Left kidney (tissue), 2 donors: ENCODE results near the gene AOAH. TPM values are rescaled to one million over a fixed set of nuclear protein-coding genes. Genes with fewer than 3 reads are reported as not detected.
"Not testable (repeated sequence)": the region's sequence is repeated elsewhere in the genome, so short reads cannot be mapped to it uniquely, and the experiment has no call there.

ENCODE experiments used
- DNase-seq: peaks from one replicate; pipeline ENCODE4 v3.0.0-alpha.2; 2013
- polyA plus RNA-seq: library from polyadenylated mRNA; unstranded; fragments of 120-200 nt; gene quantifications from one replicate; pipeline ENCODE4 v1.2.1, GENCODE V29; 2013; ENCODE audit not compliant: insufficient read length

The AOAH gene
- polyA plus RNA-seq, 1 donor, result 1.7 TPM

- DNase-seq, result no peak
Measured at GRCh38 chr7:36657036-36657660, 67.1 kb downstream of the AOAH start.

- DNase-seq, result no peak
Measured at GRCh38 chr7:36654436-36654835, 69.9 kb downstream of the AOAH start.

GRCh38 chr7:36653663-36654355 is 70.5 kb downstream of the AOAH start:
- DNase-seq, result no peak

- no peak for DNase-seq
Measured at GRCh38 chr7:36653008-36653662, 71.2 kb downstream of the AOAH start.

GRCh38 chr7:36652431-36652830 is 71.9 kb downstream of the AOAH start:
- DNase-seq, result no peak

- DNase-seq, result no peak
Measured at GRCh38 chr7:36651404-36651803, 72.9 kb downstream of the AOAH start.

GRCh38 chr7:36650766-36651312 is 73.5 kb downstream of the AOAH start:
- no peak for DNase-seq

- no peak for DNase-seq
Measured at GRCh38 chr7:36650320-36650719, 74.0 kb downstream of the AOAH start.

- DNase-seq, result not testable (repeated sequence)
Measured at GRCh38 chr7:36649319-36649718, 75.0 kb downstream of the AOAH start.

- no peak for DNase-seq
Measured at GRCh38 chr7:36648441-36648840, 75.9 kb downstream of the AOAH start.

- DNase-seq, result no peak
Measured at GRCh38 chr7:36644625-36645422, 79.5 kb downstream of the AOAH start.

- DNase-seq, result no peak
Measured at GRCh38 chr7:36642414-36642813, 81.9 kb downstream of the AOAH start.

- no peak for DNase-seq
Measured at GRCh38 chr7:36642010-36642409, 82.3 kb downstream of the AOAH start.

GRCh38 chr7:36640682-36641081 is 83.6 kb downstream of the AOAH start:
- DNase-seq, result no peak

GRCh38 chr7:36639826-36640225 is 84.5 kb downstream of the AOAH start:
- no peak for DNase-seq

- DNase-seq, result no peak
Measured at GRCh38 chr7:36638586-36639263, 85.6 kb downstream of the AOAH start.

GRCh38 chr7:36638140-36638539 is 86.2 kb downstream of the AOAH start:
- no peak for DNase-seq

- DNase-seq, result no peak
Measured at GRCh38 chr7:36637417-36637816, 86.9 kb downstream of the AOAH start.

- DNase-seq, result no peak
Measured at GRCh38 chr7:36636126-36636525, 88.2 kb downstream of the AOAH start.

- no peak for DNase-seq
Measured at GRCh38 chr7:36635091-36635490, 89.2 kb downstream of the AOAH start.

GRCh38 chr7:36633377-36633776 is 90.9 kb downstream of the AOAH start:
- DNase-seq, result no peak
